Parathyroid adenoma (tissue), 2 donors: ENCODE results near the gene MYRFL.

Source experiments
- H2AFZ ChIP-seq: fragments of 300-600 bp; sonication (generic); one replicate; pipeline ENCODE4 v1.7.0; 2017; ENCODE audit warnings: antibody characterized with exemption, mild to moderate bottlenecking
- H3K27ac ChIP-seq: fragments of 300-600 bp; sonication (generic); one replicate; pipeline ENCODE4 v1.7.0; 2017
- H3K27me3 ChIP-seq: fragments of 300-600 bp; sonication (generic); one replicate; pipeline ENCODE4 v1.7.0; 2017; ENCODE audit warnings: low read length; ENCODE audit not compliant: control insufficient read depth, insufficient read depth
- H3K36me3 ChIP-seq: fragments of 300-600 bp; sonication (generic); one replicate; pipeline ENCODE4 v1.7.0; 2017; ENCODE audit warnings: low read length; ENCODE audit not compliant: control insufficient read depth, insufficient read depth
- H3K4me1 ChIP-seq: fragments of 300-600 bp; sonication (generic); one replicate; pipeline ENCODE4 v1.7.0; 2017; ENCODE audit warnings: control low read depth
- H3K4me2 ChIP-seq: fragments of 300-600 bp; sonication (generic); one replicate; pipeline ENCODE4 v1.7.0; 2017; ENCODE audit warnings: low read length
- H3K4me3 ChIP-seq: fragments of 300-600 bp; sonication (generic); one replicate; pipeline ENCODE4 v1.7.0; 2017; ENCODE audit warnings: low read depth, low read length
- H3K79me2 ChIP-seq: fragments of 300-600 bp; sonication (generic); one replicate; pipeline ENCODE4 v1.7.0; 2017; ENCODE audit warnings: control low read depth
- H3K9ac ChIP-seq: fragments of 300-600 bp; sonication (generic); one replicate; pipeline ENCODE4 v1.7.0; 2017; ENCODE audit warnings: mild to moderate bottlenecking
- H3K9me3 ChIP-seq: fragments of 300-600 bp; sonication (generic); one replicate; pipeline ENCODE4 v1.7.0; 2017; ENCODE audit warnings: low read length; ENCODE audit not compliant: control insufficient read depth
- TF ChIP-seq, protein P1 (sequence below): fragments of 300-600 bp; sonication (generic); IDR thresholded peaks from one replicate; pipeline ENCODE4 v1.7.0; 2017; ENCODE audit warnings: antibody characterized with exemption, mild to moderate bottlenecking
- donor health status: primary hyperparathyroidism.

Gene MYRFL

DNA sequence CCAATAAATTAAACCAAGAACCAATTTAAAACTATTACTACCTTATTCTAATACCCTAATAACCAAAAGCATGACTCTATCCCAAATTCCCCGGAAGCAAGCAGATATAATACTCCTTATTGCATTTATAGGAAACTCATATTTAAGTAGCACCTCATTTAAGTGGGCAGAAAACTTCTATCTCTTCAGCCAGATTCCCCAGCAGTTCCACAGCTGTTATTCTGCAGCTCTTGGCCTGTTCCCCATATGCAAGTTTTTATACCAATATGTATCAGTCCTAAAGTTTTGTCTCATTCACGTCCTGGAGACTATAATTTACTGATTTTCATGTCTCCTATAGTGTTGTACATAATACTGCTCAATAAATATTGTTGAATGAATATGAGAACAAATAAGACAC is 106.5 kb downstream of the MYRFL start:
- H3K4me2 ChIP-seq = no peak overlapping the region
- H3K9me3 ChIP-seq = no peaks in the 10 kb centered on the region
- no peak overlapping the region for H3K4me3 ChIP-seq
- H3K27me3 ChIP-seq = no peaks in the 10 kb centered on the region
- H3K79me2 ChIP-seq = no peaks in the 10 kb centered on the region
- H2AFZ ChIP-seq = no peak overlapping the region
- H3K27ac ChIP-seq = no peak overlapping the region
- TF ChIP-seq, protein P1, sequence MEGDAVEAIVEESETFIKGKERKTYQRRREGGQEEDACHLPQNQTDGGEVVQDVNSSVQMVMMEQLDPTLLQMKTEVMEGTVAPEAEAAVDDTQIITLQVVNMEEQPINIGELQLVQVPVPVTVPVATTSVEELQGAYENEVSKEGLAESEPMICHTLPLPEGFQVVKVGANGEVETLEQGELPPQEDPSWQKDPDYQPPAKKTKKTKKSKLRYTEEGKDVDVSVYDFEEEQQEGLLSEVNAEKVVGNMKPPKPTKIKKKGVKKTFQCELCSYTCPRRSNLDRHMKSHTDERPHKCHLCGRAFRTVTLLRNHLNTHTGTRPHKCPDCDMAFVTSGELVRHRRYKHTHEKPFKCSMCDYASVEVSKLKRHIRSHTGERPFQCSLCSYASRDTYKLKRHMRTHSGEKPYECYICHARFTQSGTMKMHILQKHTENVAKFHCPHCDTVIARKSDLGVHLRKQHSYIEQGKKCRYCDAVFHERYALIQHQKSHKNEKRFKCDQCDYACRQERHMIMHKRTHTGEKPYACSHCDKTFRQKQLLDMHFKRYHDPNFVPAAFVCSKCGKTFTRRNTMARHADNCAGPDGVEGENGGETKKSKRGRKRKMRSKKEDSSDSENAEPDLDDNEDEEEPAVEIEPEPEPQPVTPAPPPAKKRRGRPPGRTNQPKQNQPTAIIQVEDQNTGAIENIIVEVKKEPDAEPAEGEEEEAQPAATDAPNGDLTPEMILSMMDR = no peak
- no peaks in the 10 kb centered on the region for H3K4me1 ChIP-seq
- H3K36me3 ChIP-seq = no peaks in the 10 kb centered on the region
- H3K9ac ChIP-seq = no peak overlapping the region

DNA sequence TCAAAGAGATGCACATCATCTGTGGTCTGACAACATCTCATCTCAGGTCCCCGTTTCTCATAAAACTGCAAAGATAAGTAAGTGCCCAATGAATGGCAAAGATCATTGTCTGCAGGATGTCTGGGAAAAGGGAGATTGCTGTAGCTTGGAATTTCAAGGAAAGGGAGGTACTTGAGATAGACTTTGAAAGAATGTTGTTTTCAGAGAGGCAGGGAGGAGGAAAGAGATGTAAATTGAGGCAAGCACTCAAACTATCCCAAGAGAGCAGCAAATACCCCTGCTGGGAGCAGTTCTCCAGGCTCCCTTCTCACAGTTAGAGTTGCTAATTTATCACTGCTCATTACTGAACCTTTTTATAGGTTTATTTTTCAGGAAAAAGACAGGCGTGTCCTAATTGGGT is 107.1 kb downstream of the MYRFL start:
- Histone ChIP-seq H3K27ac (no peak overlapping the region), H3K4me2 (no peak overlapping the region), H3K4me1 (no peaks in the 10 kb centered on the region), H3K4me3 (no peak overlapping the region), H3K9ac (no peak overlapping the region), H3K27me3 (no peaks in the 10 kb centered on the region), H2AFZ (no peak overlapping the region), H3K9me3 (no peaks in the 10 kb centered on the region), H3K79me2 (no peaks in the 10 kb centered on the region), H3K36me3 (no peaks in the 10 kb centered on the region)
- TF ChIP-seq, protein P1 = no peak

DNA sequence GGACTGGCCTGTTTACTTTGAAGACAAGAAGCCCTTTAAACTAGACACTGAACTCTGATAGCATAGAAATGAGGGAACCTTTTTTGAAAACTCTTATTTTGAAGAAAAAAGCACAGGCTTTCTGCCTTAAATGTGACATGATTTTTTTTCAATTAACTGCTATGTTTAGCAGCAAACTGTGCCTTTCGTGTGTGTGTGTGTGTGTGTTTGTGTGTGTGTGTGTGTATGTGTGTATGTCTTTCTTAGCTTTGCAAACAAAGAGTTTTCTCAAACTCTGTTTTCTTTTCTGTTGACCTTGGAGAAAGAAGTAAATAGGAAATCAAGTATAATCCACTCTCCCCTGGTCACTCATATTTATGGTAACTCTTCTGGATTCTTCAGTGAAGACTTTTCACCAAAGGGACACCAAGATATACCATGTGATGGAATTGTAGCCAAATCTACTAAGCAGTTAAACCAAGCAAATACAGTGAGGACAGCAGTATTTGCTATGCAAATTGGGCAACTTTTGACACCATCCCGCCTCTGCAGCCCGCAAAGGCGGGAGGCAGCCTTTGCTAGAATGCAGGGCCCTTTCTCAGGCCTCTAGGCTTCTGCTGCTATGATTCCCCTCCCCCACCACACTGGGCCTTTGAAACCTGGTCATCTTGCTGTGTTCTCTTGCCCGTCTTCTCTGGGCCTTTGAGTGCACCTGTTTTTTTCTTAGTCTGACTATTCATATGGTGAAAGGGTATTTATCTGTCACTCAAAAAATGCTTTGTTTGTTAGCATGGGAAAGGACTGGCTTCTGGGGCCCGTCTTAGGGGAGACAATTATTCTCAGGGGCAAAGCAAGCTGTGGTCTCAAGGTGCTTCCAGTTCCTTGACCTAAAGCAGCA is 107.9 kb downstream of the MYRFL start:
- Histone ChIP-seq H3K27me3 (no peaks in the 10 kb centered on the region), H3K4me1 (no peaks in the 10 kb centered on the region), H3K79me2 (no peaks in the 10 kb centered on the region), H3K27ac (no peak overlapping the region), H3K4me3 (no peak overlapping the region), H3K4me2 (no peak overlapping the region), H3K9me3 (no peaks in the 10 kb centered on the region), H3K9ac (no peak overlapping the region), H3K36me3 (no peaks in the 10 kb centered on the region), H2AFZ (no peak overlapping the region)
- TF ChIP-seq, protein P1 = no peak

DNA sequence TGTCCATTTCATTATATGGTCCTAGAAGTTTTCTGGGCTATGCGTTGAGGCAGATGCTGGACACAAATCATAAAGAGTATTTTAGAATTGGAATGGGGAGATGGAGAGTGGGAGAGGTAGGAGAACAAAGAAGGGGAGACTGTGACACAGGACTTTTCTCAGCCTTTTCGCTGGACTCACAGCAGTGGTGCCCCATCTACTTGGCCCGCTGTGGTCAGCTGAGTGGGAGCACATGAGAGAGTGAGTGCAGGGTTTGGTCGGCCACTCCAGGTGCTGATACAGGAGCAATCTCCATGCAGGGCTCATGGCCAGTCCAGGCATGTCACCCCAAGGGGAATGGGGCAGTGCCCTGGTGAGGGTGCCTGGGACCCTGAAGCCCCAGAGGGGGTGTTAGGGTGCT is 109.0 kb downstream of the MYRFL start:
- no peak overlapping the region for H3K4me3 ChIP-seq
- no peak overlapping the region for H2AFZ ChIP-seq
- H3K27me3 ChIP-seq = no peaks in the 10 kb centered on the region
- TF ChIP-seq, protein P1 = no peak
- no peaks in the 10 kb centered on the region for H3K79me2 ChIP-seq
- no peak overlapping the region for H3K4me2 ChIP-seq
- H3K27ac ChIP-seq = no peak overlapping the region
- no peaks in the 10 kb centered on the region for H3K9me3 ChIP-seq
- H3K4me1 ChIP-seq = no peaks in the 10 kb centered on the region
- H3K36me3 ChIP-seq = no peaks in the 10 kb centered on the region
- H3K9ac ChIP-seq = no peak overlapping the region

DNA sequence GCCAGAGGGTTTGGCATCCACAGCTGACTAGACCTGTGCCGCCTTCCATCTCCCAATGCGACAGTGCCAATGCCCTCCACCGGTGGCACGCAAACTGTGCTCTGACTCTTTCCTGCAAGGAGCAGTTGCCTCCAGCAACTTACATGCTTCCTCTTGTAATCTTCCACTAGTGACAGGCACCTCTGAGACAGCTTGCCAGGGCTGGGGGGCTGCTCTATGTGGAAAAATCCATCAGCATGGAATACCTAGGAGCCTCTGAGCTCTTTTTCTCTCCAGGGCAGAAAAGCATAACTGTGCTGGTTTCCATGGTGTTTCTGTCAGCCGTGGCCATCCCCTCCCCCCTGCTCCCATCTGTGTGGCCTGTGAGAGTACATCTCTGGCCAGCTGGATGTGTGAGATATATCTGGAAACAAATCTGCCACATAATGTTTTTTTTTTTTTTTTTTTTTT is 110.6 kb downstream of the MYRFL start:
- H3K27ac ChIP-seq = no peak overlapping the region
- H3K4me1 ChIP-seq = no peaks in the 10 kb centered on the region
- TF ChIP-seq, protein P1 = no peak

More for the DNA sequence above, 110.6 kb downstream of the MYRFL start:
- Histone ChIP-seq H3K79me2 (no peaks in the 10 kb centered on the region), H3K9me3 (no peaks in the 10 kb centered on the region), H3K9ac (no peak overlapping the region), H3K4me2 (no peak overlapping the region), H3K4me3 (no peak overlapping the region), H3K36me3 (no peaks in the 10 kb centered on the region), H2AFZ (no peak overlapping the region), H3K27me3 (no peaks in the 10 kb centered on the region)
